Smooth muscle cell (in vitro differentiated cells): Measurements from ENCODE around the gene TSPAN12. TPM values are rescaled to one million over a fixed set of nuclear protein-coding genes. Genes with fewer than 3 reads are reported as not detected.
A peak's percentile ranks its signal among the peaks of the same experiment; 100 is the strongest.

ENCODE experiments used
- DNase-seq: peaks from one replicate; lab custom pipeline; 2025; ENCODE audit not compliant: unreplicated experiment; lab: John Stamatoyannopoulos, UW
- H2AFZ ChIP-seq: fragments of 200-600 bp; sonication (generic); 2 replicates; pipeline ENCODE4 v1.6.0; 2016; ENCODE audit warnings: antibody characterized with exemption, low read depth, mild to moderate bottlenecking
- H3F3A ChIP-seq: fragments of 200-600 bp; sonication (generic); 2 replicates; pipeline ENCODE4 v1.6.0; 2017; ENCODE audit warnings: antibody characterized with exemption, low read depth
- H3K27ac ChIP-seq: fragments of 200-600 bp; sonication (generic); 2 replicates; pipeline ENCODE4 v1.5.1; 2016; ENCODE audit warnings: low read depth, mild to moderate bottlenecking
- H3K27me3 ChIP-seq: fragments of 200-600 bp; sonication (generic); 2 replicates; pipeline ENCODE4 v1.6.1; 2016; ENCODE audit warnings: low read depth, mild to moderate bottlenecking
- H3K36me3 ChIP-seq: fragments of 200-600 bp; sonication (generic); 2 replicates; pipeline ENCODE4 v1.5.1; 2016; ENCODE audit warnings: low read depth
- H3K4me1 ChIP-seq: fragments of 200-600 bp; sonication (generic); 2 replicates; pipeline ENCODE4 v1.5.1; 2016; ENCODE audit warnings: low read depth
- H3K4me2 ChIP-seq: fragments of 200-600 bp; sonication (generic); 2 replicates; pipeline ENCODE4 v1.6.0; 2016; ENCODE audit warnings: mild to moderate bottlenecking
- H3K4me3 ChIP-seq: fragments of 200-600 bp; sonication (generic); 2 replicates; pipeline ENCODE4 v1.5.1; 2016; ENCODE audit warnings: mild to moderate bottlenecking
- H3K79me2 ChIP-seq: fragments of 200-600 bp; sonication (generic); 2 replicates; pipeline ENCODE4 v1.6.0; 2016; ENCODE audit warnings: low read depth, mild to moderate bottlenecking
- H3K9ac ChIP-seq: fragments of 200-600 bp; sonication (generic); 2 replicates; pipeline ENCODE4 v1.6.0; 2016; ENCODE audit warnings: low read depth
- H3K9me3 ChIP-seq: fragments of 200-600 bp; sonication (generic); replicated peaks from 2 replicates; pipeline ENCODE4 v1.5.1; 2016; ENCODE audit warnings: low read depth
- H4K20me1 ChIP-seq: fragments of 200-600 bp; sonication (generic); 2 replicates; pipeline ENCODE4 v1.6.0; 2016; ENCODE audit warnings: low read depth
- WGBS: methylation state at CpG from one replicate; pipeline ENCODE4 v1.1.7; 2016; ENCODE audit warnings: low lambda C conversion rate; 5-methylcytosine and 5-hydroxymethylcytosine counted together
- polyA plus RNA-seq: library from polyadenylated mRNA; unstranded; fragments of >200 nt; fragmentation: Nextera tagmentation; extraction: Ambion mirVana; gene quantifications from 2 replicates; pipeline ENCODE4 v1.2.1, GENCODE V29; 2016
- total RNA-seq: library from RNA; depleted of rRNA; stranded (reverse); fragments of >200 nt; gene quantifications from 2 replicates; pipeline ENCODE4 v1.2.3, GENCODE V29; 2014
- TF ChIP-seq, protein P1 (sequence below): fragments of 200-600 bp; sonication (generic); IDR thresholded peaks from 2 replicates; pipeline ENCODE4 v1.5.1; 2017; ENCODE audit warnings: borderline replicate concordance, mild to moderate bottlenecking, antibody characterized with exemption; ENCODE audit not compliant: insufficient read depth, poor library complexity, severe bottlenecking

TSPAN12 gene
- total and polyA plus RNA-seq, 2 experiments from 2014 or later, result 3.7 to 5.8 TPM

DNA sequence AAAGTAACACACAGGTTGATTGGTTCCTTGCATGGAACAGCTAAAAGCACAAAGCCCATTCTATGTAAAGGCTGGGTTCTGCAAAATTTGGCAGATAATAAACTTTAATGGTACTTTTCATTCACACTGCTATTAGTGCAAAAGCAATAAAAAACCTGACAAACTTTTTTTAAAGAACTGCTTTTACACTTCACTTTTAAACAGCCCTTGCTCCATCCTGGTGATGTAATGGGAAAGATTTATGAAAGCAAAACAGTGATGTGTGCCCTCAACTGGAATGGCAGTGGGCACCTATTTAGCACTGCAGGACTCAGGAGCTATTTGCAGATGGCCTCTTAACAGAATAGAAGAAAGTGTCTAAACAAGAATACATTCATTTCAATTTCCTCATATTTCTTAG, 44.9 kb downstream of the TSPAN12 start:
- no peak overlapping the region for H3K4me2 ChIP-seq
- TF ChIP-seq, protein P1, sequence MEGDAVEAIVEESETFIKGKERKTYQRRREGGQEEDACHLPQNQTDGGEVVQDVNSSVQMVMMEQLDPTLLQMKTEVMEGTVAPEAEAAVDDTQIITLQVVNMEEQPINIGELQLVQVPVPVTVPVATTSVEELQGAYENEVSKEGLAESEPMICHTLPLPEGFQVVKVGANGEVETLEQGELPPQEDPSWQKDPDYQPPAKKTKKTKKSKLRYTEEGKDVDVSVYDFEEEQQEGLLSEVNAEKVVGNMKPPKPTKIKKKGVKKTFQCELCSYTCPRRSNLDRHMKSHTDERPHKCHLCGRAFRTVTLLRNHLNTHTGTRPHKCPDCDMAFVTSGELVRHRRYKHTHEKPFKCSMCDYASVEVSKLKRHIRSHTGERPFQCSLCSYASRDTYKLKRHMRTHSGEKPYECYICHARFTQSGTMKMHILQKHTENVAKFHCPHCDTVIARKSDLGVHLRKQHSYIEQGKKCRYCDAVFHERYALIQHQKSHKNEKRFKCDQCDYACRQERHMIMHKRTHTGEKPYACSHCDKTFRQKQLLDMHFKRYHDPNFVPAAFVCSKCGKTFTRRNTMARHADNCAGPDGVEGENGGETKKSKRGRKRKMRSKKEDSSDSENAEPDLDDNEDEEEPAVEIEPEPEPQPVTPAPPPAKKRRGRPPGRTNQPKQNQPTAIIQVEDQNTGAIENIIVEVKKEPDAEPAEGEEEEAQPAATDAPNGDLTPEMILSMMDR, result no peak
- H2AFZ ChIP-seq, result no peak overlapping the region
- no peaks in the 10 kb centered on the region for H4K20me1 ChIP-seq
- no peaks in the 10 kb centered on the region for H3F3A ChIP-seq
- no peaks in the 10 kb centered on the region for H3K4me1 ChIP-seq
- H3K79me2 ChIP-seq, result no peaks in the 10 kb centered on the region
- H3K27ac ChIP-seq, result no peak overlapping the region
- H3K9me3 ChIP-seq, result no peaks in the 10 kb centered on the region
- no peaks in the 10 kb centered on the region for H3K27me3 ChIP-seq
- no peaks in the 10 kb centered on the region for H3K36me3 ChIP-seq
- DNase-seq, result no peak
- no peak overlapping the region for H3K9ac ChIP-seq
- no peak overlapping the region for H3K4me3 ChIP-seq

DNA sequence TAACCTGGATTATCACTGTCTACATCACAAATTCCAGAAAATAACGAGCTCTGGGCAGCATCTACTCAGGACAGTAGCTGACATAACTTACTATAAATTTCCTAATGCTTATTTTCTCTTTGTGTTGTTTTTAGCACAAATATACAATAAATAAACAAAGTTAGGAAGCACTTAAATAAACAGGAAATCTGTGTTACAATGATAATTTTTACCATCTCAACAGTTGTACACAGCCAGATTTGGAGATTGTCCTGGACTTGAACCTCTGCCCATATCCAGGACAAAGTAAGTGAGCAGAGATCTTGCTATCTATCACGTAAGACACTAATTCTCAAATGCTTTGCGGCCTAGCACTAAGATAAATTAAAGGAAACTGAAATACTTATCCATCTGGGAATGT, 48.7 kb downstream of the TSPAN12 start:
- Histone ChIP-seq H3F3A (no peaks in the 10 kb centered on the region), H3K9me3 (no peaks in the 10 kb centered on the region), H3K27ac (no peak overlapping the region), H4K20me1 (no peaks in the 10 kb centered on the region), H3K4me1 (no peaks in the 10 kb centered on the region), H3K79me2 (no peaks in the 10 kb centered on the region), H3K27me3 (no peaks in the 10 kb centered on the region), H2AFZ (no peak overlapping the region), H3K36me3 (no peaks in the 10 kb centered on the region), H3K4me3 (no peak overlapping the region), H3K9ac (no peak overlapping the region), H3K4me2 (no peak overlapping the region)
- TF ChIP-seq, protein P1, result no peak
- no peak for DNase-seq
- 84% methylated on average over 3 of the region's 3 CpGs for WGBS

DNA sequence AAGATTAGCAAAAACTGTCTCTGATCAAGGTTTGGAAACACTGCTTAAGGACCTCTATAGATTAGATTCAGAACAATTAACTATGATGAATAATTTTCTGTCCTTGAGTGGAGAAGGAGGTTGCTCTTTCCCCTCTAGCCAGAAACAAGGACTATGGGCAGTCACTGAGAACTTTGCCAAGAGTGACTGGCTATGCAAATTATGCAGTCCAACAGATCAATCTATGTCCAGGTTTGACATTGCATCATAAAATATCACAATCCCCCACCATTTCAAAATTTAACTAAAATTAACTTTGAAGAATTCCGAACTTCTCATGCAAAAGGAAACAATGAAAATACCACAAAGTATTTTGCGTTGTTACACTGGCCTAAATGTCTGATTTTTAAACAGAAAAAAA, 50.6 kb downstream of the TSPAN12 start:
- WGBS, result 93% methylated on average over 2 of the region's 2 CpGs
- H3F3A ChIP-seq, result no peaks in the 10 kb centered on the region
- peak overlapping the region; percentile 51 for H3K9ac ChIP-seq
- H4K20me1 ChIP-seq, result no peaks in the 10 kb centered on the region
- H3K4me1 ChIP-seq, result no peaks in the 10 kb centered on the region
- H2AFZ ChIP-seq, result no peak overlapping the region
- peak overlapping the region; percentile 57 for H3K27ac ChIP-seq
- TF ChIP-seq, protein P1, result no peak
- H3K27me3 ChIP-seq, result no peaks in the 10 kb centered on the region
- H3K79me2 ChIP-seq, result no peaks in the 10 kb centered on the region
- no peak overlapping the region for H3K4me3 ChIP-seq
- no peak overlapping the region for H3K4me2 ChIP-seq
- H3K36me3 ChIP-seq, result no peaks in the 10 kb centered on the region
- no peak for DNase-seq
- H3K9me3 ChIP-seq, result no peaks in the 10 kb centered on the region

DNA sequence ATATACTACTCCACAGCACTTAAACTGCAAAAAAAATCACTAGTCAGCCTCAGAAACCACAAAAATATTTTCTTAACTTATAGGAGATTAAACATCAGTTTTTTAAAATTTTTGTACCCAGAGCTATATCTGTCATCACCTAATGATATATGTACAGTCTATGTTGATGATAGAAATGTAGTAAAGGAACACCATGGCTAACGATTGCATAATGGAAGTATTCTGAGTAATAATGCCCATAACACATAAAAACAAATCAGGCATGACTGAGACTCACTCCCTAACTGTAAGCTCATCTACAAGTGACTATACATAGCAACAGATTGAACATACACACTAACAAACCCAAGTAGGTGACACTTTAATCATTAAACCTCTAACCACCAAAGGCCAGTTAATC, 51.3 kb downstream of the TSPAN12 start:
- no peaks in the 10 kb centered on the region for H3K9me3 ChIP-seq
- H3K9ac ChIP-seq, result peak overlapping the region; percentile 51
- no peak overlapping the region for H3K4me2 ChIP-seq
- no peak overlapping the region for H2AFZ ChIP-seq
- WGBS, result 62% methylated on average over 1 of the region's 1 CpG
- H3F3A ChIP-seq, result no peaks in the 10 kb centered on the region
- H3K79me2 ChIP-seq, result no peaks in the 10 kb centered on the region
- DNase-seq, result no peak
- peak overlapping the region; percentile 57 for H3K27ac ChIP-seq
- no peaks in the 10 kb centered on the region for H3K4me1 ChIP-seq
- TF ChIP-seq, protein P1, result no peak
- no peaks in the 10 kb centered on the region for H4K20me1 ChIP-seq
- no peak overlapping the region for H3K4me3 ChIP-seq
- H3K27me3 ChIP-seq, result no peaks in the 10 kb centered on the region
- H3K36me3 ChIP-seq, result no peaks in the 10 kb centered on the region
